Retinal pigment epithelial cell (primary cell): ENCODE data around the gene BFSP2.
"Not testable (repeated sequence)": the region's sequence is repeated elsewhere in the genome, so short reads cannot be mapped to it uniquely, and the experiment has no call there.

Source experiments
- DNase-seq: peaks from one replicate; pipeline ENCODE4 v3.0.0-alpha.2; 2010; ENCODE audit warnings: low read depth
- H3K4me3 ChIP-seq: 2 replicates; pipeline ENCODE4 v1.5.1; 2011; ENCODE audit warnings: mild to moderate bottlenecking, low read length, control low read depth, moderate library complexity
- TF ChIP-seq, protein P1 (sequence below): conservative IDR thresholded peaks from 2 replicates; pipeline ENCODE4 v1.5.1; 2011; ENCODE audit warnings: low read depth, low read length, control low read depth, inconsistent platforms

Gene BFSP2

DNA sequence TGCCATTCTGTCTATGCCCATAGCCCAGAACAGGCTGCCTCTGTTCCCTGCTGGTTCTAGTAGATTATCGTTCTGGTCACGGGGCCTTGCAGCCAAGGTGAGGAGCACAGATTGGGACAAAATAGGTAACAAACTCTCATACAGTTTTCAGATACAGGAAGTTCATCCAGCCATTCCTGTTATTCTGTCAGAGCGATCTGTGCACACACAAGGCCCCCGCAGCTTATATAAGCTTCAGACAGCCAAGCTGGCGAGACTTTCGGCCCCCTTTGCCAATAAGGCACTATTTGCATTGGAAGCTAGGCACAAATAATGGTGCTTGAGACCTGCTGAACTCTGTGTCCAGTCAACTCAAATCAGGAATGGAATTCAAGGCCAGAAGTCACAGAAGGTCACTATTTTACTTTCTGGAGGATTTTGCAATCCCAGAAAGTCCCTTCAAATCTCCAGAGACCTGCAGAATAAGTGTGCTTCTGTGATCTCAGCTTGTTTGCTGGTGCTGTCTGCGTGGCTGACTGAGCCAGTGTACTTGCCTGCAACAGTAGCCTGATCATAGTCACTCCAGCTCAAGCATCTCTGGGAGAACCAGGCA lies 69.4 kb downstream of the BFSP2 start:
- no peak for DNase-seq
- TF ChIP-seq, protein P1, sequence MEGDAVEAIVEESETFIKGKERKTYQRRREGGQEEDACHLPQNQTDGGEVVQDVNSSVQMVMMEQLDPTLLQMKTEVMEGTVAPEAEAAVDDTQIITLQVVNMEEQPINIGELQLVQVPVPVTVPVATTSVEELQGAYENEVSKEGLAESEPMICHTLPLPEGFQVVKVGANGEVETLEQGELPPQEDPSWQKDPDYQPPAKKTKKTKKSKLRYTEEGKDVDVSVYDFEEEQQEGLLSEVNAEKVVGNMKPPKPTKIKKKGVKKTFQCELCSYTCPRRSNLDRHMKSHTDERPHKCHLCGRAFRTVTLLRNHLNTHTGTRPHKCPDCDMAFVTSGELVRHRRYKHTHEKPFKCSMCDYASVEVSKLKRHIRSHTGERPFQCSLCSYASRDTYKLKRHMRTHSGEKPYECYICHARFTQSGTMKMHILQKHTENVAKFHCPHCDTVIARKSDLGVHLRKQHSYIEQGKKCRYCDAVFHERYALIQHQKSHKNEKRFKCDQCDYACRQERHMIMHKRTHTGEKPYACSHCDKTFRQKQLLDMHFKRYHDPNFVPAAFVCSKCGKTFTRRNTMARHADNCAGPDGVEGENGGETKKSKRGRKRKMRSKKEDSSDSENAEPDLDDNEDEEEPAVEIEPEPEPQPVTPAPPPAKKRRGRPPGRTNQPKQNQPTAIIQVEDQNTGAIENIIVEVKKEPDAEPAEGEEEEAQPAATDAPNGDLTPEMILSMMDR, result no peak
- H3K4me3 ChIP-seq, result no peak overlapping the region

DNA sequence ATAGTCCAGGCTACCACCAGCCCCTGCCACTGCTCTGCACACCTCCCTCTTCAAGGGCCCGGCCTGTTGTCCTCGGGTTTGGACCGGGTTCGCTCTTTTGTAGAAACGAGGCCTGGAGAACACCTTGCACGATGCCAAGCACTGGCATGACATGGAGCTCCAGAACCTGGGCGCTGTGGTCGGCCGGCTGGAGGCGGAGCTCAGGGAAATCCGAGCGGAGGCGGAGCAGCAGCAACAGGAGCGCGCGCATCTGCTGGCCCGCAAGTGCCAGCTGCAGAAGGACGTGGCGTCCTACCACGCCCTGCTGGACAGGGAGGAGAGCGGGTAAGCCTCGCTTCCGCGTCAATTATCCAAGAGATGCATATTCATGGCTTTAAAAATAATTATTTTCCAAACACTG lies 72.4 kb downstream of the BFSP2 start:
- no peak overlapping the region for H3K4me3 ChIP-seq
- TF ChIP-seq, protein P1, result no peak
- DNase-seq, result no peak

DNA sequence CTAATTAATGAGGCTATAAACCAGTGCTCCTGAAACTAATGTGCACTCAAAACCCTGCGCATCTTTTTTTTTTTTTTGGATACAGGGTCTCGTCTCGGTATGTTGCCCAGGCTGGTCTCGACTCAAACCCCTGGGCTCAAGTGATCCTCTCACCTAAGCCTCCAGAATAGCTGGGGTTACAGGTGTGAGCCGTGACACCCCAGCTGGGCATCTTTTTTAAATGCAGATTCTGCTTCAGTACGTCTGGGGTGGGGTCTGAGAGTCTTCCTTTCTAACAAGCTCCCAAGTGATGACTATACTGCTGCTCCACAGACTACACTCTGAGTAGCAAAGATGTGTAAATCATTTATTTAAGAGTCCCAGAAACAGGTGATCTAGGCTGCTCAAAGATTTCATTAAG lies 73.0 kb downstream of the BFSP2 start:
- TF ChIP-seq, protein P1, result no peak
- H3K4me3 ChIP-seq, result no peak overlapping the region
- DNase-seq, result no peak

DNA sequence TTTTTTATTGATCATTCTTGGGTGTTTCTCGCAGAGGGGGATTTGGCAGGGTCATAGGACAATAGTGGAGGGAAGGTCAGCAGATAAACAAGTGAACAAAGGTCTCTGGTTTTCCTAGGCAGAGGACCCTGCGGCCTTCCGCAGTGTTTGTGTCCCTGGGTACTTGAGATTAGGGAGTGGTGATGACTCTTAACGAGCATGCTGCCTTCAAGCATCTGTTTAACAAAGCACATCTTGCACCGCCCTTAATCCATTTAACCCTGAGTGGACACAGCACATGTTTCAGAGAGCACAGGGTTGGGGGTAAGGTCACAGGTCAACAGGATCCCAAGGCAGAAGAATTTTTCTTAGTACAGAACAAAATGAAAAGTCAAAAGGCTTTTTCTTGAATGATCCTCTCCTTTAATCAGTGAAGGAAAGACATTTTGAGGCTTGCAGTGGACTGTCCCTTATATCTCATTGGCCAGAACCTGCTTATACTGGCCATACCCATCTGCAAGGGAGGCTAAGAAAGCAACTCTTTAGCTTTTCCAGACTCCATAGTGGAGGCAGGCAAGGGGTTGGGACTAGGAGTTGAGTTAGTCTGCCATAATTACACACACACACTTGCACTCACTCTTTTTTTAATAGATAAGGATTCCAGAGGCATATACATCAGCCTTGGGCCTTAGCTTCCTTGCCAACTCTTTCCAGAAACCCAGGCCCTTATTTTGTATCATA lies 73.8 kb downstream of the BFSP2 start:
- DNase-seq, H3K4me3 ChIP-seq: not testable (repeated sequence)

DNA sequence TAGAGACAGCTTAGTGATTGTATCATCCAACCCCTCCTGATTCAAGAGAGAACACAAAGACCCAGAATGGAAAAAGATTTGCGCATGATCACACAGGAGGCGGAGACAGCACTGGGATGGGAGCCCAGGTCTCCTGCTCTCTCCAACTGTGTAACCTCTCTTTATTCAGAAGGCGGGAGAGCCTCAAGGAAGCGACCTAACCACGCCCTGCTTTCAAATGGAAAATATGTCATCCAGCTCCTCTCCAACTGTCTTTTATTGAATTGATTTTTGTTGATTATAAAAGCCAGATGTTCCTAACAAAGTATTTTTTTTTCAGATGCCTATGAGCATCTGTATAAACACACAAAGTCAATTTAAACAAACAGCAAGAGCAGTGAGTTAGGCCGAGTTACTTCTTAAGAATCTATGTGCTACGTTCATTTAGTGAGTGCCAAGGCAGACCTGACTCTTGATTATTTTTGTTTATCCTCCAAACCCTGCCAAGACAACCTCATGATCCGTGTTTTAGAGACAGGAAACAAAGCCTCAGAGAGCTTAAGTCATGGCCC lies 74.5 kb downstream of the BFSP2 start:
- TF ChIP-seq, protein P1, result no peak
- no peak for DNase-seq
- no peak overlapping the region for H3K4me3 ChIP-seq

DNA sequence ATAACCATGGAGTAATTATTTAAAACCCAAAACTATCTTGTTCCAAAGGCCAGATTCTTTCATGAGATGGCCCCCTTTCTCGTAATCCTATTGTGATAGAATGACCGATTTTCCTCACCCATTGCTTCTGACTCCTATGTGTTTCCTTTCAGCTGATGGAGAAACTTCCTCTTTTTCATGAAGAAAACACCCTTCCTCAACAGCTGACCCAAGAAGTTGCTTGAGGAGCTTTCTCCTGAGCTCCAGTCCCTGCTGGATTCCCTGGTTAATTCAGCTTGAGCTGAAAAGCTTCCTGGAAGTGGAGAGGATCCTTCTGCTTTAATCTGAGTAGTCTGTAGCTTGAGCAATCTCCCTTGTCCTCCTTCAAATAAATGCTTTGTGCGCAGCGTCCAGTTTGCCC lies 75.0 kb downstream of the BFSP2 start:
- no peak for DNase-seq
- no peak overlapping the region for H3K4me3 ChIP-seq
- TF ChIP-seq, protein P1, result no peak

DNA sequence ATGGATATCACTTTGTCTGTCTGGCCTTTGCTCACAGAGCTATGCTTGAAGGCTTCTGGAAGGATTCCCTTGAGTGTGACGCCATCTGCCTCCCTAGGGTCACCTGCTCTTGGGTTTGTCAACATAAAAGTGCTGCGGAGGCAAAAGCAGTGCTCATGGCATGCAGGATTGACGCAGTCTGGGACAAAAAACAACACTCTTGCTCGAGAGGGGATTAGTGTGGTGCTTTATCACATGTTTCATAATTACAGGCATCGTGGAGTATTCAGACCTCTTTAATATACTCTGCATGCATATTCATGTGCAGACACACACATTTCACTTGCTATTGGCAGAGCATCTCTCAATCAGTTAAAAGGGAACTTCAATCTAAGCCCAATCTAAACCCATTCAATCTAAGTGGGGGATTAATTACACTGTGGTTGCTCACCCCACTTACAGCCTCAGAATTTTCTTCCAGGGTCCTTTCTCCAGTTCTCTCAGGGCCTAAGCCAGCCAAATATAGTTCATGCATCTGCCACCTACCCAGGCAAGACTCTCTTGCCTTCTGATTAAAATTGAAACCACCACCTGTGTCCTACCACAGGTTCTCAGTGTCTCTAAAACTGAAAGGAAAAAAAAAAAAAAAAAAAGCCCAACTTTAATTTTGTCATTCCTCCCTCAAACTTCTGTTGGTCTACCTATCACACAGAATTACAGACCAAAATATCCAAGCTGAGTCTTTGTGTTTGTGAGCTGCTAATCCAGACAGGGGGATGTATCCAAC lies 75.6 kb downstream of the BFSP2 start:
- TF ChIP-seq, protein P1, result no peak
- no peak overlapping the region for H3K4me3 ChIP-seq
- DNase-seq, result peak; percentile 96
